ENCODE data around the gene NCKAP1. TPM values are rescaled to one million over a fixed set of nuclear protein-coding genes. Genes with fewer than 3 reads are reported as not detected.

NCKAP1 gene
- total and polyA plus RNA-seq, 2 donors (not counting 3 experiments of a cell fraction or from before 2014, with no cell fraction given) = 49.4 to 130 TPM

GRCh38 chr2:182937870-182938269 is 100.4 kb downstream of the NCKAP1 start:
- no peaks in the 10 kb centered on the region for H3K79me2 ChIP-seq (ENCODE audit: control insufficient read depth, insufficient read depth, low read length)
- DNase-seq (ENCODE audit: low read depth, low spot score) (no peak), FAIRE-seq (no peak)
- no peak overlapping the region for H3K9ac ChIP-seq (replicated peaks; ENCODE audit: extremely low read depth, insufficient read depth, low read length)
- CTCF ChIA-PET = interaction anchor here (2.0 kb wide), 1 partner anchor 42 kb away, joined by 7 read pairs; no protein-coding TSS in a partner anchor
- POLR2A ChIA-PET = no interaction called here
- H3K4me2 ChIP-seq (ENCODE audit: insufficient read depth, low read length) = no peak overlapping the region
- H2AFZ ChIP-seq (ENCODE audit: low read depth, low read length) = no peak overlapping the region
- no peak overlapping the region for H3K4me3 ChIP-seq (replicated peaks in 1 of 3; ENCODE audit: insufficient read depth in 1 of 3, low read depth in 1 of 3, low read length in 3 of 3)
- dilution Hi-C loops (cut with MboI; ENCODE audit: extremely low pct_ligation_motif_present, low sequenced_read_pairs) (no loop called here), intact Hi-C loops (cut with micrococcal nuclease) (no loop called here)
- H3K27ac ChIP-seq (ENCODE audit: insufficient read depth, low read depth, low read length) = no peak overlapping the region
- no peaks in the 10 kb centered on the region for H3K27me3 ChIP-seq (ENCODE audit: control insufficient read depth in 2 of 2, insufficient read depth in 2 of 2, low read length in 2 of 2)
- TF ChIP-seq FOS (IDR thresholded peaks at IDR 0.05; ENCODE audit: borderline replicate concordance, insufficient read depth, low read length) = no peak
- TF ChIP-seq JUN (IDR thresholded peaks at IDR 0.05; ENCODE audit: borderline replicate concordance, insufficient read depth, insufficient read length, low read depth) = no peak
- TF ChIP-seq MYC (IDR thresholded peaks at IDR 0.05; ENCODE audit: low read depth, low read length) = no peak
- no peak for TF ChIP-seq GATA2 (IDR thresholded peaks at IDR 0.05; ENCODE audit: insufficient read depth, insufficient read length, low read depth, low read length)
- no peak for TF ChIP-seq POLR2AphosphoS5 (IDR thresholded peaks at IDR 0.05; ENCODE audit: insufficient read depth, low read depth, low read length)
- no peak for TF ChIP-seq CTCF (IDR thresholded peaks at IDR 0.05; ENCODE audit: extremely low read depth in 1 of 2, insufficient read depth in 1 of 2, low read depth in 1 of 2, low read length in 2 of 2)
- no peak for TF ChIP-seq MAX (IDR thresholded peaks at IDR 0.05; ENCODE audit: insufficient read depth, insufficient read length)
- no peak for TF ChIP-seq POLR2A (IDR thresholded peaks at IDR 0.05; ENCODE audit: low read depth, low read length)
- TF ChIP-seq EZH2 (IDR thresholded peaks at IDR 0.05; ENCODE audit: borderline replicate concordance, low read depth, low read length, severe bottlenecking) = no peak
- H3K4me1 ChIP-seq (ENCODE audit: control insufficient read depth, extremely low read depth, insufficient read depth, low read length) = no peaks in the 10 kb centered on the region
- no TSS peak for BruUV-seq (replicated peaks)
- H3K9me3 ChIP-seq (replicated peaks; ENCODE audit: control insufficient read depth, insufficient read depth, low read length) = no peaks in the 10 kb centered on the region
- H3K36me3 ChIP-seq (ENCODE audit: control insufficient read depth in 2 of 2, extremely low read depth in 1 of 2, insufficient read depth in 2 of 2, low read length in 2 of 2) = peaks cover 0 to 24% of the 10 kb centered on the region in 2 experiments
- no peaks in the 10 kb centered on the region for H3K9me1 ChIP-seq (replicated peaks; ENCODE audit: control insufficient read depth, extremely low read depth, insufficient read depth, low read length)
- no peaks in the 10 kb centered on the region for H4K20me1 ChIP-seq (replicated peaks; ENCODE audit: control insufficient read depth, extremely low read depth, insufficient read depth, low read length)

Data from endothelial cell of umbilical vein (primary cell).